Measurements from ENCODE around the gene ZFPM1.

ZFPM1 gene

GRCh38 chr16:88548985-88549384 lies 95.9 kb downstream of the ZFPM1 start:
- no peak for DNase-seq

GRCh38 chr16:88549671-88550245 lies 96.7 kb downstream of the ZFPM1 start:
- no peak for DNase-seq

GRCh38 chr16:88550246-88550661 lies 97.2 kb downstream of the ZFPM1 start:
- no peak for DNase-seq

GRCh38 chr16:88552166-88552565 lies 99.1 kb downstream of the ZFPM1 start:
- DNase-seq, result no peak

GRCh38 chr16:88552815-88553214 lies 99.7 kb downstream of the ZFPM1 start:
- no peak for DNase-seq

GRCh38 chr16:88553739-88554138 lies 100.7 kb downstream of the ZFPM1 start:
- no peak for DNase-seq

GRCh38 chr16:88554711-88555264 lies 101.7 kb downstream of the ZFPM1 start:
- DNase-seq, result no peak

- no peak for DNase-seq
Observed at GRCh38 chr16:88556294-88556988, 103.4 kb downstream of the ZFPM1 start.

GRCh38 chr16:88558457-88559442 lies 105.7 kb downstream of the ZFPM1 start:
- peak; percentile 32 for DNase-seq

- DNase-seq, result no peak
Observed at GRCh38 chr16:88560714-88561484, 107.8 kb downstream of the ZFPM1 start.

GRCh38 chr16:88561485-88562359 lies 108.6 kb downstream of the ZFPM1 start:
- DNase-seq, result peak; percentile 14

- no peak for DNase-seq
Observed at GRCh38 chr16:88566158-88566557, 113.1 kb downstream of the ZFPM1 start.

GRCh38 chr16:88568710-88569613 lies 115.9 kb downstream of the ZFPM1 start:
- DNase-seq, result no peak

- no peak for DNase-seq
Observed at GRCh38 chr16:88569614-88569984, 116.5 kb downstream of the ZFPM1 start.

GRCh38 chr16:88569985-88570690 lies 117.1 kb downstream of the ZFPM1 start, which contains the start of gene ZC3H18:
Gene ZC3H18, plus strand, starts transcription at chr16:88570403. Its CDS starts 6,721 bp downstream, at chr16:88577124.
- DNase-seq, result peak; percentile 98

- DNase-seq, result no peak
Observed at GRCh38 chr16:88570691-88571092, 117.6 kb downstream of the ZFPM1 start.

- no peak for DNase-seq
Observed at GRCh38 chr16:88575251-88575650, 122.2 kb downstream of the ZFPM1 start.

GRCh38 chr16:88576307-88576706 lies 123.2 kb downstream of the ZFPM1 start:
- DNase-seq, result no peak

GRCh38 chr16:88577166-88577565 lies 124.1 kb downstream of the ZFPM1 start:
- no peak for DNase-seq

Measured in NCI-H2171 (cell line).